NCI-H2196 (cell line): ENCODE results near the gene USP17L5.
"Not testable (repeated sequence)": the region's sequence is repeated elsewhere in the genome, so short reads cannot be mapped to it uniquely, and the experiment has no call there.

Source experiments
- DNase-seq: peaks from one replicate; lab custom pipeline; 2025; ENCODE audit not compliant: unreplicated experiment; lab: John Stamatoyannopoulos, UW

The USP17L5 gene

GRCh38 chr4:9339103-9339502 is at the start of gene USP17L5:
USP17L5 (plus strand) TSS chr4:9339403; CDS start chr4:9339403, 0 bp downstream.
- not testable (repeated sequence) for DNase-seq

GRCh38 chr4:9324191-9324590 is 15.0 kb upstream of the USP17L5 start:
- DNase-seq: not testable (repeated sequence)

- not testable (repeated sequence) for DNase-seq
These were observed 14.3 kb upstream of the USP17L5 start, which contains the start of gene USP17L24 for GRCh38 chr4:9324865-9325264. USP17L24 (plus strand) TSS chr4:9325165; CDS start chr4:9325165, 0 bp downstream.

DNA sequence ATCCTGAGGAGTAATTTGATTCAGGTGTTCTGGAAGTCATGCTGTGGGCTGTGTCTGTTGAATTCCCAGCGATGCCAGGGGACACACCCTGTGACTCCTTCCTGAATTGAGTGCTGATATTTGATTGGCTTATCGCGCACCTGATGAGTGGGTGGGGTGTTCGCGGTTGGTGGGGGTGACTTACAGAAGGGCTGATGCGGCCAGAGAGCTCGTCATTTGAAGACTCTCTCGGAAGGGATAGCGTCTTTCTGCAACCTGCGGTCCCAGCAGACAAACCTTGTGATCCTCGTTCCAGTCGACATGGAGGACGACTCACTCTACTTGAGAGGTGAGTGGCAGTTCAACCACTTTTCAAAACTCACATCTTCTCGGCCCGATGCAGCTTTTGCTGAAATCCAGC is 9.6 kb upstream of the USP17L5 start, which contains the start of gene USP17L25:
Gene USP17L25 (plus strand): TSS at position 301 of the 400 bp plus-strand sequence. CDS start 0 bp downstream, at position 301.
- not testable (repeated sequence) for DNase-seq

- not testable (repeated sequence) for DNase-seq
These were observed 4.8 kb upstream of the USP17L5 start, which contains the start of gene USP17L26 for GRCh38 chr4:9334358-9334757. USP17L26 (plus strand) TSS chr4:9334658; CDS start chr4:9334658, 0 bp downstream.

DNA sequence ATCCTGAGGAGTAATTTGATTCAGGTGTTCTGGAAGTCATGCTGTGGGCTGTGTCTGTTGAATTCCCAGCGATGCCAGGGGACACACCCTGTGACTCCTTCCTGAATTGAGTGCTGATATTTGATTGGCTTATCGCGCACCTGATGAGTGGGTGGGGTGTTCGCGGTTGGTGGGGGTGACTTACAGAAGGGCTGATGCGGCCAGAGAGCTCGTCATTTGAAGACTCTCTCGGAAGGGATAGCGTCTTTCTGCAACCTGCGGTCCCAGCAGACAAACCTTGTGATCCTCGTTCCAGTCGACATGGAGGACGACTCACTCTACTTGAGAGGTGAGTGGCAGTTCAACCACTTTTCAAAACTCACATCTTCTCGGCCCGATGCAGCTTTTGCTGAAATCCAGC is 4.6 kb downstream of the USP17L5 start, which contains the start of gene USP17L27:
Gene USP17L27 (plus strand): TSS at position 301 of the 400 bp plus-strand sequence. CDS start 0 bp downstream, at position 301.
- not testable (repeated sequence) for DNase-seq

DNA sequence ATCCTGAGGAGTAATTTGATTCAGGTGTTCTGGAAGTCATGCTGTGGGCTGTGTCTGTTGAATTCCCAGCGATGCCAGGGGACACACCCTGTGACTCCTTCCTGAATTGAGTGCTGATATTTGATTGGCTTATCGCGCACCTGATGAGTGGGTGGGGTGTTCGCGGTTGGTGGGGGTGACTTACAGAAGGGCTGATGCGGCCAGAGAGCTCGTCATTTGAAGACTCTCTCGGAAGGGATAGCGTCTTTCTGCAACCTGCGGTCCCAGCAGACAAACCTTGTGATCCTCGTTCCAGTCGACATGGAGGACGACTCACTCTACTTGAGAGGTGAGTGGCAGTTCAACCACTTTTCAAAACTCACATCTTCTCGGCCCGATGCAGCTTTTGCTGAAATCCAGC is 9.4 kb downstream of the USP17L5 start, which contains the start of gene USP17L28:
Gene USP17L28 (plus strand): TSS at position 301 of the 400 bp plus-strand sequence. CDS start 0 bp downstream, at position 301.
- not testable (repeated sequence) for DNase-seq

DNA sequence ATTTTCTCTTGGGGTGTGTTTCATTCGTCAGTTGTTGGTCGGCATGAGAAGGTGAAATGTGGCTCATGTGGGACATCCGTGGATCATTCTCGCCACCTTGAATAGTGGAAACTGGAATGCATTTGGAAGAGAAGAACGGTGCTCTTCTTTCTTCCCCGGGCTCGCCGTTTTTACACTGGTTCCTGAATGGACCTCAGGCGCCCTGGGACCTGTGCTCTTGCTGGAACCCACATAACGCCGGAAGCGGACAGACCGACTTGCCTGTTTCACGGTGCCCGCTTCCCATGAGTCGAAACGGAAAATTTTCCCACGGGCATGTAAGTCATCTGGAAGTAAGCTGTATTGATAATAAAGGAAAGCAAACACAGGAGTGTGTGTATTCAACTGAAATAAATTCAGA is 11.7 kb downstream of the USP17L5 start:
- DNase-seq: not testable (repeated sequence)

GRCh38 chr4:9353338-9353737 is 14.1 kb downstream of the USP17L5 start, which contains the start of gene USP17L29:
USP17L29 (plus strand) TSS chr4:9353638; CDS start chr4:9353638, 0 bp downstream.
- DNase-seq: not testable (repeated sequence)

DNA sequence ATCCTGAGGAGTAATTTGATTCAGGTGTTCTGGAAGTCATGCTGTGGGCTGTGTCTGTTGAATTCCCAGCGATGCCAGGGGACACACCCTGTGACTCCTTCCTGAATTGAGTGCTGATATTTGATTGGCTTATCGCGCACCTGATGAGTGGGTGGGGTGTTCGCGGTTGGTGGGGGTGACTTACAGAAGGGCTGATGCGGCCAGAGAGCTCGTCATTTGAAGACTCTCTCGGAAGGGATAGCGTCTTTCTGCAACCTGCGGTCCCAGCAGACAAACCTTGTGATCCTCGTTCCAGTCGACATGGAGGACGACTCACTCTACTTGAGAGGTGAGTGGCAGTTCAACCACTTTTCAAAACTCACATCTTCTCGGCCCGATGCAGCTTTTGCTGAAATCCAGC is 23.6 kb downstream of the USP17L5 start, which contains the start of gene USP17L30:
Gene USP17L30 (plus strand): TSS at position 301 of the 400 bp plus-strand sequence. CDS start 0 bp downstream, at position 301.
- not testable (repeated sequence) for DNase-seq

- not testable (repeated sequence) for DNase-seq
These were observed 40.7 kb downstream of the USP17L5 start for GRCh38 chr4:9379881-9380280.

DNA sequence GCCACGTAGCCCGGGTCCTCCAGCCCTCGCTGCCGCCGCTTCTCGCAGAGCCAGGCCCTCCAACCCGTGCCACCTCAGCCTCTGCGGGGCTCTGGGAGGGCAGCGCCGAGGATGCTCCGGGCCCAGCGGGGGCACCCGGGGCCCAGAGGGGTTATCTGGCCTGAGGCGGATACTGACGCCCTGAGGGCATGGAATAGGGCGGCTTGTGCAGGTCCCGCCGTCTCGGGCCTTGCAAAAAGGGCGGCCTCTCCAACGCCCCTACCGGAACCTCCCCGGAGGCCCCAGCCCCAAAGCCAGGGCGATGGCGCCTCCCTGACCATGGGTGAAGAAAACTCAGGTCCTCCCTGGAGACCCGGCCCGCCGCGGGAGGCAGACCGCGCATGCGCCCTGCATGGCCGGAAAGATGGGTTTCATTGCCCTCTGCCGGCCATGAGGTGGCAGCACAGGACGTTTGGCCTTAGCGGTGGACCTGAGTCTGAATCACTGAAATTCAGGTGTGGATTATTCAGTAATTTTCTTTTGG is 41.9 kb downstream of the USP17L5 start:
- DNase-seq: not testable (repeated sequence)

- DNase-seq: no peak
These were observed 44.9 kb downstream of the USP17L5 start for GRCh38 chr4:9384126-9384525.

DNA sequence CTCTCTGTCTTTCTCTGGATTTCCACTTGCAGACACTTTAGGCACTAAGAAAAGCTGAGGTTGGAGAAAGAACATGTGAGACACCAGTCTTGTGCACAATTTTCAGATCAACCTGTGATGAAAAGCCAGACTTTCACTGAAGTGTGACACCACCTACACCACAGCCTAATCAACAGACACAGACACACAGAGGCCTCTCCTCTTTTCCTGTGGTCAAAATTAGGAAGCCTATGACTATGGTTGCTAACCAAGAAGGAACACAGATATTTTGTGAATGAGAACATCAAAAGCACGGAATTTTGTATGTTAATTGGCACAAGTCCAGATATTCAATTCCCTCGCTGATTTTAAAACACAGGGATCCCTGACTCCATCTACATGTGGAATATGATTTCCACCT is 49.8 kb downstream of the USP17L5 start:
- DNase-seq: not testable (repeated sequence)
